ENCODE results near the gene SLC9A4.
"Not testable (repeated sequence)": the region's sequence is repeated elsewhere in the genome, so short reads cannot be mapped to it uniquely, and the experiment has no call there.

The SLC9A4 gene

DNA sequence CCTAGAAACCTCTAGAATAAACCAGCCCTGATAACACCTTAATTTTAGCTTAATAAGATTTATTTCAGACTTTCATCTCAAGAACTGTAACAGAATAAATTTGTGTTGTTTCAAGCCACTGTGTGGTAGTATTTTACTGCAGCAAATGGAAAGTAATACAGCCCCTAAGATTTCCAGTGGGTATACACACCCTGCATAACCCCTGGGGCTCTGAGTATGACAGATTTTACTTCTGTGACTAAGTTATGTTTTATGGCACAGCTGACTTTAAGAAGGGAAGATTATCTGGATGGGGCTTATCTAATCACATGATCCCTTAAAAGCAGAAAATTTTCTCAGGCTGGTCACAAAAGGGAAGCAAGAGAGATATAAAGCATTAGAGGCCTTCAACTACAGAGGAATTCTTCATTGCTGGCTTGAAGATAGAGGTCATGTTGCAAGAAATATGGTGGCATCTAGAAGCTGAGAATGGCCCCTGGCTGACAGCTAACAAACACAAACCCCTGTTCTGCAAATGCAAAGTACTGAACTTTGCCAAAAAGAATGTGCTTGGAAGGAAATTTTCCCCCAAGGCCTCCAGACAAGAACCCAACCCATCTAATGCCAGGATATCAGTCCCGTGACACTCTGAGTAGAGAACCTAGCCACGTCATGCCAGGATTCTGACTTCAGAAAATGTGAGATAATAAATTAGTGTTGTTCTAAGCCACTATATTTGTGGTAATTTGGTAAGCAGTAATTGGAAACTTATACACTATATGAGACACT lies 78.5 kb downstream of the SLC9A4 start:
- DNase-seq: no peak

DNA sequence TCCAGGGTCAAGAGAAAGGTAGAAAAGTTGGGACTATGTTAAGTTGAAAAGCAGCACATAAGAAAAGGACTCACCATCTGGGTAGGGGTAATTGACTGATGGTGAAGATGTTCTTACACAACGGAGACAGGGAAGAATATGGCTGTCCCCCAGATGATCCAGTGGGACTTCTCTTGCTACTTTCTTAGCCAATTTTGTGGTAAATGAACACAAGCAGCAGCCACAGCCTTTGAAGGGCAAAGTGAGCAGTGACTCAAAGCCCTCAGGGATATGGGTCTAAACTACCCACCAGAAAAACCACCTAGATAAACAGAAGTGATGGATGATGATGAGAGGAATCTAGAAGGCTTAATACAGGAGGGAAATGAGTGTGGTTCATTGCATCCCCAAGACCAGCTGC lies 80.6 kb downstream of the SLC9A4 start:
- no peak for DNase-seq

DNA sequence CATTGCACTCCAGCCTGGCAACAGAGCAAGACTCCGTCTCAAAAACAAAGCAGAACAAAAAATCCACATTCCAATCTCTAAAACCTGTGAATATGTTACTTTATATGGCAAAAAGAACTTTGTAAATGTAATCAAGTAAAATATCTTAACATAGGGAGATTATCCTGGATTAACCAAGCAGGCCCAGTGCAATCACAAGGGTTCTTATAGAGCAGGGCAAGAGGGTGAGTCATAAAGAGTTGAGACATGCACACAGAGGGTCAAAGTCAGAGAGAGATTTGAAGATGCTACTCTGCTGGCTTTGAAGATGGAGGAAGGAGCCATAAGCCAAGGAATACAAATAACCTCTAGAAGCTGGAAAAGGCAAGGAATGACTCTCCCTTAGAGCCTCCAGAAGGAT lies 85.4 kb downstream of the SLC9A4 start:
- DNase-seq: no peak

DNA sequence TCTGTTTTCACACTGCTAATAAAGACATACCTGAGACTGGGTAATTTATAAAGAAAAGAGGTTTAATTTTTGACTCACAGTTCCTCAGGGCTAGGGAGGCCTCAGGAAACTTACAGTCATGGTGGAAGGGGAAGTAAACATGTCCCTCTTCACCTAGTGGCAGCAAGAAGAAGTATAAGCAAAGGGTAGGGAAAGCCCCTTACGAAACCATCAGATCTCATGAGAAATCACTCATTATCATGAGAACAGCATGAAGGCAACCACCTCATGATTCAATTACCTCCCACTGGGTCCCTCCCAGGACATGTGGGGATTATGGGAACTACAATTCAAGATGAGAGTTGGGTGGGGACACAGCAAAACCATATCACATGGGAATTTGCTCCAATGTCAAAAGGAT lies 89.5 kb downstream of the SLC9A4 start:
- DNase-seq: not testable (repeated sequence)

DNA sequence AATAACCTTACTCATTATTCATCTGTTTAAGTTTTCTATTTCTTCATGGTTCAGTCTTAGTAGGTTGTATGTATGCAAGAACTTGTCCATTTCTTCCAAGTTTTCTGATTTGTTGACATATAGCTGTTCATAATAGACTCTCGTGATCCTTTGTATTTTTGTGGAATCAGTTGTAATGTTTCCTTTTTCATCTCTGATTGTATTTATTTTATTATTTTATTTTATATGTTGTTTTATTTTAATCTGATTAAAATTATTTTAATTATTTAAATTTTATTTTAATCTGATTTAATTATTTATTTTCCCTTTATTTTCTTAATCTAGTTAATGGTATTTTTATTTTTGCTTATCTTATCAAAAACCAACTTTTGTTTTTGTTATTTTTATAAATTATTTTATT lies 102.9 kb downstream of the SLC9A4 start:
- DNase-seq: no peak

DNA sequence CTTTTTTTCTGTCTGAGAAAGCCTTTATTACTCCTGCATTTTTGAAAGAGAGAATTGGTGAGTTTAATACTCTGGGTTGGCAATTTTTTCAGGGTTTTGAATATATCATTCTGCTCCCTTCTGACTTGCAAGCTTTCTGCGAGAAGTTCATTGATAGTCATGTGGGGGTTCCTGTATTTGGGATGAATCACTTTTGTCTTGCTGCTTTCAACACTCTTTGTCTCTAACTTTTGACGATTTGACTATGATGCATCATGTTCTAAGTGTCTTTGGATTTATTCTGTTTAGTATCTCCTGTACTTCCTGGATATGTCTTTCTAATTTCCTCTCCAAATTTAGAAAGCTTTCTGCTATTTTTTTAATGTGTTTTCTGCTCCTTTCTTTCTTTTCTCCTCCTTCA lies 105.3 kb downstream of the SLC9A4 start:
- no peak for DNase-seq

DNA sequence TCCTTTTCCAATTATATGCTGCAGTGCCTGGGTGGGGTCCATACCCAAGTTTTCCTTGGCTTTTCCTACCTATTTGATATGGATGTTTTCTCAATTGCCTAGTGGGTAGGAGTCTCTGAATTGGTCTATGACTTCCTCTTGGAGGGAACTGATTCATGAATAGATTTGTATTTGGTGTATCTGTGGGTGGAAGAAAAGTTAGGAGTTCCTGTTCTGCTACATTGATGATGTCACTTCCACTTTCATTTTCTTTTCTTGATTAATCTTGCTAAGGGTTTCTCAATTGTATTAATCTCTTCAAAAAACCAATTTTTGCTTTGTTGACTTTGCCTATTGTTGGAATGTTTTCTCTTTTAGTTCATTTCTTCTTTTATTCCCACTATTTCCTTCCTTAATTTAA lies 108.9 kb downstream of the SLC9A4 start:
- DNase-seq: no peak

DNA sequence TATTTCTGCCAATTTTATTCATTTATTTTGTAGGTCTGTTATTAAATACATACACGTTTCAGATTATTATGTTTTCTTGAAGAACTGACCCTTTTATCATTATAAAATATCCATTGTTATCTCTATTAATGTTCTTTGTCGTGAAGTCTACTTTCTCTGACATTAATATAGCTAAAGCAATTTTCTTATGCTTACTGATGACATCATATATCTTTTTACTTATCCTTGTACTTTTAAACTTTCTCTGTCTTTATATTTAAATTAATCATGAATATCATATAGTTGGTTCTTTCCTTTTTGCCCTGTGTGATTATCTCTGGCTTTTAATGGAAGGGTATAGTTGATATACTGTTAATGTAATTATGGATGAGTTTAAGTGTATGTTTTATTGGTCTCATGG lies 109.8 kb downstream of the SLC9A4 start:
- DNase-seq: no peak

Data from activated CD4-positive, alpha-beta T cell treated with anti-CD3 and anti-CD28 coated beads, Interleukin-2, amount 50 U/mL, for 16 hours (primary cell).